ENCODE data around the gene ROBO1.
"Not testable (repeated sequence)": the region's sequence is repeated elsewhere in the genome, so short reads cannot be mapped to it uniquely, and the experiment has no call there.

Gene ROBO1

GRCh38 chr3:78908236-78908635 is 859.6 kb downstream of the ROBO1 start:
- no peak for DNase-seq (ENCODE audit: low spot score)

DNA sequence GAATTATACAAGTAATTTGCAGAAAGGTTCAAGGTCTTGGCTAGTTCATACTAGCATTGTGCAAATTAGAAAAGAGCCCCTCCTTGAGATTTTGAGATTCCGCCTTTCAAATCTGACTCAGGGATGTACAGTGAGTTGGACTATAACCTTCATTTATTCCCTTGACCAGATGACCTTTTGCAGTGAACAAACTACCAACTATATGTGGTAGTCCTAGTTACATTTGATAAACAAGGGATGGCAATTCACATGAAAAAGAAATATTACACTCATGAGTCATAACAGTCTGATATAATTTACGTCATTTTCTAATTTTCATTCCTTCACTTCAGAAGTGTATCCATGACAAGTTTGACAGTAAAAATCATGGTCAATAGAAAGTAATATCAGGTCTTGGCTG is 860.4 kb downstream of the ROBO1 start:
- no peak for DNase-seq (ENCODE audit: low spot score)

GRCh38 chr3:78906930-78907329 is 860.9 kb downstream of the ROBO1 start:
- DNase-seq (ENCODE audit: low spot score), result no peak

DNA sequence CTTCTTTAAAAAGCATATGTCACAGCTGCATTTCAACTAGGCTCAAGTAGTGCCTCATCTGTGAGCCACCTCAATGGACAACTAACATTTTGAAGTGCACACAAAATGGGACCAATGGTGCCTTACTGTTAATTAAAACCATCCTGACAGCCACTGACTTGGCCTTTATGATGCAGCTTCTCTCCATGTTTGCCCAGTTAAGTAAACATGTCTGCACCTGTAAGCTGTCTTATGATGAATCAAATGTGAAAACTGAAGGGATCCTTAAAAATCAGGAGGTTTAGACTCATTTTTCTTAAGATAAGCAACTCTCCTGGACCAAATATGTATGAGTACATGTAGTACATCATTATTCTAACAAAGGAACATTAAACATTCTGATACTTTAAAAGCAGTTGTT is 861.6 kb downstream of the ROBO1 start:
- DNase-seq (ENCODE audit: low spot score), result no peak

DNA sequence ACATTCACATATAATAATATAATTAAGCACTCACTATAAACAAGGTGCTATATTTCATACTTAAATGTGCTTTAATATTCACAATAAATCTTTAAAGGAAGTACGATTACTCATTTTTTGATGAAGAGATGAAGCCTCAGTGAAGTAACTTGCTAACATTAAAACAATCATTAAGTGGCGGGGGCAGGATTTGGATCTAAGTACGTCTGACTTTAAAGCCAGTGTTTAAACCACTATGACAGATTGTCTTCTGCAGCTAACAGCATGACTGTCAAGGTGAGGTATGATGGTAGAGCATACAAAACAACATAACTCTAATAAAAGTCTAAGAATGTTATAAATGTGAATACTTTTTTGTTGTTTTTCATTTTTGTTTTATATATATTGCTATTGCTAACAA is 862.1 kb downstream of the ROBO1 start:
- DNase-seq (ENCODE audit: low spot score), result no peak

DNA sequence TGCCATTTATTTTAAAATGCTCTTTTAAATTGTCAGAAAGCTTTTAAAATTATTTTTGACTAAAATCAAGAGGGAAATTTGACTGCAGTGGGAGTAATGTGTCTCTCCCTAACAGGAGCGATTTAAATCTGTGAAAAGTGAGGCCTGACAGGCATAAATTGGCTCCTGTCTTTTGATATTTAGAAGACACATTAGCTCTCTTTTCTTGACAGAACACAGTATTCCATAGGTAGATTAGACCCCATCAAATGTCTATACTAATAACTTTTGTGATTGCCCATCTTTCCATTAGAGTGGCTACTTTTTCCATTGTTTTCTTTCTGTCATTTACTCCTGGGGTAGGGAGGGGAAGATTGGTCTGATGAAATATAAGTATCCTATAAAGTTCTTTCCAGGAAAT is 866.3 kb downstream of the ROBO1 start:
- DNase-seq (ENCODE audit: low spot score), result no peak

DNA sequence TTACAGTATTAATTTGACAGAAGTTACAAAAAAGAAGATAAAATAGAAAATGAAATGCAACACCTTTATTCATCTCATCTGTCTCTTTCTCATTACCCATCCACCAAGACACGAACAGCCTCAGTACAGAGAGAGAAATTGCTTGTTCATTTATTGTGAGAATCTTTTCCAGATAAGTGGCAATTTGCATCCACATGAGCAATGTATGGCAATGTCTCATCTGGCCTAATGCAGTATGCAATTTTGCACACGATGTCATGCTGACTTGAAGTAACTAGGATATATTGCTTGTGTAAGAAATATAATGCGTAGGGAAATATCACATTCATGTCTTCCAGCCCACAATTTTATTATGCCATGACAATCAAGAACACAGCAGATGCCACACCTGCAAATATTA is 866.9 kb downstream of the ROBO1 start:
- no peak for DNase-seq (ENCODE audit: low spot score)

- no peak for DNase-seq (ENCODE audit: low spot score)
Measured at GRCh38 chr3:78900426-78900825, 867.4 kb downstream of the ROBO1 start.

- no peak for DNase-seq (ENCODE audit: low spot score)
Measured at GRCh38 chr3:78895528-78895927, 872.3 kb downstream of the ROBO1 start.

DNA sequence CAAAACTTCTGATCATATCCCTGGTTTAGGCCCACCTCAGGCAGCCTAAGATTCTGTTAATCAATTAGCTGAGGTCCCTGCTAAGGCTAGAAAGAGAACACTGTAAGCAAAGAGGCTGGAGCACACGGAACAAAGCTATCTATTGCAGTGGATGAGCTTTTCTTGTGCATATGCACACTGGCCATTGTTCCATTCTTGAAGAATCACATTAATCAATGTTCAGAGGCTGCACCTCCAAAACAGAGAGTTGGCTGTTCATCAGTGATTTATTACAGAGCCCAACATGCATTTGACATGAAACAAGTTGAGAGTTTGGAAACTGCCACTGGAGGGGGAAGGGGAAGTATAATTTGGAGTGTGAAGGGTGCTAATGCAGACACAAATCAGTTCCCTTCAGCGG is 873.0 kb downstream of the ROBO1 start:
- DNase-seq (ENCODE audit: low spot score), result no peak

- DNase-seq (ENCODE audit: low spot score), result no peak
Measured at GRCh38 chr3:78893161-78893560, 874.6 kb downstream of the ROBO1 start.

DNA sequence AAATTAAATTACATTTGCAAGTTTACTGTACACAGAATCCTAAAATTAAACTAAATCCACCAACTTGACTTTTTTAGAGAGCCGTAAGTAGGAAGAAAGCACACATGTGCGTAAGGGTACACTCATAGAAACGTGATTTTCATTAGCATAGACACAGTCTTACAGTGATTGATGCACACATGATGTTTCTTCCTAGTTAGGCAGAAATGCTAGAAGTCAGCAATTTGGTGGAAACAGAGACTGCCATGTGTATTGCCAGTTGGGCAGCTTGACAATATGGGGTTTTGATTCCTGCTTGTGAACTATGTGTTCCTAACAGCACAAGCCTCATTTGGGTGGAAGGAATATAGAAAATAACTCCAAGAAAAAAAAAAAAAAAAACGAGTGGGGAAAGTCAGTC is 878.5 kb downstream of the ROBO1 start:
- DNase-seq (ENCODE audit: low spot score), result no peak

DNA sequence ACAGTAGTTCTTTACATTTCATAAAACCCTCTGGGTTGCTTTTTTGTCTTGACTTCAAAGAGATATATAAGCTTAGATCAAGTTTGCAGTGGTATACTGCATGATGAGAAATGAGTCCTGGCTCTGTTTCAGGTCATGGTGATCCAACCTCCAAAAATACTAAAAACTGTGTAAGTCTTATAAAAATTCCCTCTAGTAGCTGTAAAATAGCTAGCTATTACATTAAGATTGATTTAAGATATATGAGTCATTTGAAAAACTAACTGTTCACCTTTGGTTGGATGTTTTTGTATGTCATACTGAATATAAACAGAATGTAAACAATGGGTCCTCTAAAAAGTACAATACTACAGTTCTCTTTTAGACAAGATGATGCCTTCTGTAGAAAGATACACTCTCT is 879.2 kb downstream of the ROBO1 start:
- DNase-seq (ENCODE audit: low spot score), result no peak

- no peak for DNase-seq (ENCODE audit: low spot score)
Measured at GRCh38 chr3:78887547-78888011, 880.2 kb downstream of the ROBO1 start.

GRCh38 chr3:78887029-78887428 is 880.8 kb downstream of the ROBO1 start:
- DNase-seq (ENCODE audit: low spot score), result no peak

GRCh38 chr3:78884567-78884966 is 883.2 kb downstream of the ROBO1 start:
- DNase-seq (ENCODE audit: low spot score), result not testable (repeated sequence)

DNA sequence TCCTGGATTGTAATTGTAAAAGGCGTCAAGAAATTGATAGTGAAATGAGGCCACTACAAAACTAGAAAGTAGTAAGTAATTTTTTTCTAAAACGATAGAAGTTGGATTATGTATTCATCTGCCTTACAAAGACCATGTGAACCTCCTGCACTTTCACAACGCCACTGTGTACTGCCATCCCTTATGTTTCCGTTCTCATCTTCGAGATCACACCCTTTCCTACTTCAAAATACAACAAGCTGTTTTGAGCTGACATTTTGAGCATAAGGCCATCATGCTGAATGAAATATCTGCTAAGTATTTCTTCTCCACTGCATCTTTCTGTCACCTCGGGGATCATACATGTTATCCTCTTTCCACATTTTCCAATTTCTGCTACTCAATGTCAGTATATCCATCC is 885.5 kb downstream of the ROBO1 start:
- DNase-seq (ENCODE audit: low spot score), result no peak

DNA sequence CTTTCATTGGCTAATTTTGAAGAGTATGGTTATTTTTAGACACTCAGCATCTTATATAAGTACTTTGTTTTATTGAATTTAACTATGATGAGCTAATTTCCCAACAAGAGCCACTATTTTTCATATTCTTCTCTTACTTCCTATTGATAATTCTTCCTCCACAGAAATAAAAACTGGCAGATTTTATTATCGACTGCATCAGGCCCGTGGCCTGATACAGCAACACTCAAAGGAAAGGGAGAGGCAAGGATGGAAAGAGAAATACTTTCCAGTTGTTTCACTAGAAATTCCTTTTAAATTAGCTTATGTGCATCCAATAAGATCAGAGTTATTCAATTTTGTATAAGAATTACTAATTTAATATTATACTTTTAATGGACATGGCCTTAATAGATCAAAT is 886.3 kb downstream of the ROBO1 start:
- DNase-seq (ENCODE audit: low spot score), result no peak

GRCh38 chr3:78880603-78881461 is 887.0 kb downstream of the ROBO1 start:
- no peak for DNase-seq (ENCODE audit: low spot score)

- no peak for DNase-seq (ENCODE audit: low spot score)
Measured at GRCh38 chr3:78879295-78879860, 888.4 kb downstream of the ROBO1 start.

GRCh38 chr3:78878789-78879188 is 889.0 kb downstream of the ROBO1 start:
- no peak for DNase-seq (ENCODE audit: low spot score)

- DNase-seq (ENCODE audit: low spot score), result no peak
Measured at GRCh38 chr3:78878011-78878410, 889.8 kb downstream of the ROBO1 start.

DNA sequence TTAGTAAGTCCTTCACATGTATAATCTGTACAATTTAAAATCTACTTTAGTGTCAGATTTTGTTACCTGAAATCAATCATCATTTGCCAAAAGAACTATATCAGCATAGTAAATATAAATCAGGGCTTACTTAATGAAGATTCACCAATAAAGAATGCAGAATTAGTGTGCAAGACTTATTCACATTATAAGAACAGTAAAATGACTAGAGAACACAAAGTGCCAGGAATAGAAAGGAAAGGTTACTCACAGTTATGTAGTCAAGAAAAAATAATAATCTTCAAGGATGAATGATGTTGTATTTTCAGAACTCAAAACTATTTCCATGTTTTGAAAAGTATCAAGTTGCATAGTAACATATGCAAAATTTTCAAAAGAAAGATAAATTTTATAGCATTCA is 891.9 kb downstream of the ROBO1 start:
- no peak for DNase-seq (ENCODE audit: low spot score)

- DNase-seq (ENCODE audit: low spot score), result no peak
Measured at GRCh38 chr3:78875436-78875835, 892.4 kb downstream of the ROBO1 start.
